B cell (primary cell): Measurements from ENCODE around the gene BPIFB3.

Experiments
- CTCF ChIP-seq: fragments of 200-600 bp; IDR thresholded peaks from one replicate; pipeline ENCODE4 v1.8.0; 2022; ENCODE audit warnings: antibody characterized with exemption, mild to moderate bottlenecking
- EZH2 ChIP-seq: IDR thresholded peaks from 2 replicates; pipeline ENCODE4 v1.6.1; 2012; ENCODE audit warnings: borderline replicate concordance, low read depth, mild to moderate bottlenecking, moderate library complexity, low read length; ENCODE audit not compliant: insufficient read depth, poor library complexity, severe bottlenecking

GRCh38 chr20:33028875-33029274 is 24.8 kb upstream of the BPIFB3 start:
- no peak for TF ChIP-seq CTCF
- no peak for TF ChIP-seq EZH2
